SK-N-SH (cell line): Measurements from ENCODE around the gene NFYA. TPM values are rescaled to one million over a fixed set of nuclear protein-coding genes. Genes with fewer than 3 reads are reported as not detected.

Experiments used
- CTCF ChIA-PET: fragments of 300-600, 350-600 bp; formaldehyde crosslinking; extraction: SDS; loops from one replicate; lab custom pipeline; 2021; lab: Yijun Ruan, JAX
- POLR2A ChIA-PET: fragments of 350-600 bp; sonication (Branson Sonifier 250); formaldehyde crosslinking; extraction: SDS; loops from one replicate; lab custom pipeline; 2020; ENCODE audit warnings: antibody characterized with exemption, inconsistent platforms; lab: Yijun Ruan, JAX
- DNase-seq: peaks from one replicate; pipeline ENCODE4 v3.0.0; 2012
- H2AFZ ChIP-seq: fragments of 200-600 bp; sonication (generic); 2 replicates; pipeline ENCODE4 v1.8.1; 2016; ENCODE audit warnings: antibody characterized with exemption, mild to moderate bottlenecking, low read depth
- H3F3A ChIP-seq: fragments of 200-600 bp; sonication (generic); replicated peaks from 2 replicates; pipeline ENCODE3; 2016; ENCODE audit warnings: antibody characterized with exemption, mild to moderate bottlenecking; ENCODE audit not compliant: insufficient read depth
- H3K27ac ChIP-seq, 2 experiments: fragments of 200-500 bp in 1 of 2; fragments of 200-600 bp in 1 of 2; sonication (Bioruptor generic) in 1 of 2; sonication (generic), shearing (Covaris generic) in 1 of 2; 2 replicates each; pipeline versions ENCODE4 v1.5.1 to v1.6.1; 2014 to 2016; ENCODE audit warnings: low read depth in 2 of 2, inconsistent platforms in 1 of 2, low read length in 1 of 2, mild to moderate bottlenecking in 1 of 2, mixed read lengths in 1 of 2
- H3K27me3 ChIP-seq: fragments of 200-600 bp; sonication (generic), shearing (Covaris generic); 2 replicates; pipeline ENCODE4 v1.6.1; 2016; ENCODE audit warnings: mixed run types; ENCODE audit not compliant: insufficient read depth
- H3K36me3 ChIP-seq, 2 experiments: fragments of 200-500 bp in 1 of 2; fragments of 200-600 bp in 1 of 2; sonication (Bioruptor generic) in 1 of 2; sonication (generic) in 1 of 2; replicated peaks in 1 of 2; 2 replicates each; pipeline versions ENCODE3 to v1.5.1; 2014 to 2016; ENCODE audit warnings: low read length in 1 of 2, mild to moderate bottlenecking in 1 of 2; ENCODE audit not compliant: insufficient read depth in 2 of 2, control insufficient read depth in 1 of 2
- H3K4me1 ChIP-seq, 2 experiments: fragments of 200-500 bp in 1 of 2; fragments of 200-600 bp in 1 of 2; sonication (Bioruptor generic) in 1 of 2; sonication (generic), shearing (Covaris generic) in 1 of 2; 2 replicates each; pipeline versions ENCODE4 v1.5.1 to v1.6.1; 2014 to 2016; ENCODE audit warnings: low read depth in 1 of 2, low read length in 1 of 2, mixed run types in 1 of 2; ENCODE audit not compliant: insufficient read depth in 2 of 2, control insufficient read depth in 1 of 2
- H3K4me2 ChIP-seq: fragments of 200-600 bp; sonication (generic), shearing (Covaris generic); 2 replicates; pipeline ENCODE4 v1.6.1; 2017; ENCODE audit warnings: mixed run types
- H3K4me3 ChIP-seq, 2 experiments: fragments of 200-500 bp in 1 of 2; fragments of 200-600 bp in 1 of 2; sonication (Bioruptor generic) in 1 of 2; sonication (generic), shearing (Covaris generic) in 1 of 2; 2 replicates each; pipeline versions ENCODE4 v1.5.1 to v1.8.1; 2014 to 2016; ENCODE audit warnings: low read depth in 2 of 2, inconsistent platforms in 1 of 2, low read length in 1 of 2, mild to moderate bottlenecking in 1 of 2, mixed read lengths in 1 of 2, moderate library complexity in 1 of 2
- H3K79me2 ChIP-seq: fragments of 200-600 bp; sonication (generic); 2 replicates; pipeline ENCODE4 v1.8.1; 2017; ENCODE audit warnings: mild to moderate bottlenecking; ENCODE audit not compliant: insufficient read depth
- H3K9ac ChIP-seq: fragments of 200-600 bp; sonication (generic); 2 replicates; pipeline ENCODE4 v1.6.1; 2017; ENCODE audit warnings: mixed run types
- H3K9me2 ChIP-seq: fragments of 200-600 bp; sonication (generic); 2 replicates; pipeline ENCODE4 v1.6.1; 2017; ENCODE audit warnings: mixed run types
- H3K9me3 ChIP-seq: fragments of 200-600 bp; sonication (generic); 2 replicates; pipeline ENCODE4 v1.6.1; 2017; ENCODE audit warnings: mixed run types, mild to moderate bottlenecking, moderate library complexity
- H4K20me1 ChIP-seq: fragments of 200-600 bp; sonication (generic); 2 replicates; pipeline ENCODE4 v1.6.1; 2017; ENCODE audit warnings: mild to moderate bottlenecking, mixed run types; ENCODE audit not compliant: insufficient read depth
- CHD2 ChIP-seq: fragments of 150-350 bp; IDR thresholded peaks from 2 replicates; pipeline ENCODE4 v1.6.1; 2018; ENCODE audit warnings: low read length; ENCODE audit not compliant: partially characterized antibody
- ELF1 ChIP-seq: IDR thresholded peaks from 2 replicates; pipeline ENCODE4 v1.4.0; 2012
- EP300 ChIP-seq, 2 experiments: IDR thresholded peaks; 2 replicates each; pipeline versions ENCODE4 v1.4.0 to v1.6.1; 2012; ENCODE audit warnings: borderline replicate concordance in 1 of 2, low read depth in 1 of 2, low read length in 1 of 2
- EZH2phosphoT487 ChIP-seq: fragments of 200-600 bp; sonication (generic); IDR thresholded peaks from 2 replicates; pipeline ENCODE4 v1.6.1; 2017; ENCODE audit warnings: low read depth, mixed run types, mild to moderate bottlenecking, antibody characterized with exemption, moderate library complexity, borderline replicate concordance
- GATA2 ChIP-seq: sonication (generic); formaldehyde crosslinking; IDR thresholded peaks from 2 replicates; pipeline ENCODE4 v1.5.0; 2020; ENCODE audit warnings: mild to moderate bottlenecking, missing genetic modification reagents
- JUND ChIP-seq: IDR thresholded peaks from 2 replicates; pipeline ENCODE4 v1.4.0; 2012
- RAD21 ChIP-seq: IDR thresholded peaks from 2 replicates; pipeline ENCODE4 v1.6.1; 2012; ENCODE audit warnings: mild to moderate bottlenecking, low read length
- RCOR1 ChIP-seq: fragments of 150-350 bp; IDR thresholded peaks from 2 replicates; pipeline ENCODE4 v1.6.1; 2017; ENCODE audit warnings: antibody characterized with exemption, low read length
- SIN3A ChIP-seq: IDR thresholded peaks from 2 replicates; pipeline ENCODE4 v1.6.1; 2012; ENCODE audit warnings: low read depth, mild to moderate bottlenecking, low read length, moderate library complexity, borderline replicate concordance
- TAF1 ChIP-seq: IDR thresholded peaks from 2 replicates; pipeline ENCODE4 v1.6.1; 2012; ENCODE audit warnings: low read depth, mild to moderate bottlenecking, low read length, moderate library complexity, borderline replicate concordance
- TEAD4 ChIP-seq: IDR thresholded peaks from 2 replicates; pipeline ENCODE4 v1.4.0; 2012; ENCODE audit warnings: mild to moderate bottlenecking, borderline replicate concordance; ENCODE audit not compliant: insufficient read depth
- YY1 ChIP-seq: IDR thresholded peaks from 2 replicates; pipeline ENCODE4 v1.4.0; 2012; ENCODE audit warnings: low read depth, mild to moderate bottlenecking
- WGBS: methylation state at CpG from one replicate; pipeline ENCODE4 v1.1.6; 2017; ENCODE audit warnings: low lambda C conversion rate; 5-methylcytosine and 5-hydroxymethylcytosine counted together
- polyA plus RNA-seq, 3 experiments: library from polyadenylated mRNA; depleted of rRNA; stranded (reverse); fragments of >200 nt; gene quantifications; 2 replicates each; pipeline ENCODE4 v1.2.3, GENCODE V29; 2012
- TF ChIP-seq, protein P1 (sequence below): fragments of 200-600 bp; sonication (generic); IDR thresholded peaks from 2 replicates; pipeline ENCODE4 v1.6.1; 2017; ENCODE audit warnings: antibody characterized with exemption, mild to moderate bottlenecking, moderate library complexity
- TF ChIP-seq, protein P2 (sequence below): IDR thresholded peaks from 2 replicates; pipeline ENCODE4; 2012

The NFYA gene
- polyA plus RNA-seq, 1 of the 3 experiments (the other 2 are of a cell fraction) = 6.8 TPM

DNA sequence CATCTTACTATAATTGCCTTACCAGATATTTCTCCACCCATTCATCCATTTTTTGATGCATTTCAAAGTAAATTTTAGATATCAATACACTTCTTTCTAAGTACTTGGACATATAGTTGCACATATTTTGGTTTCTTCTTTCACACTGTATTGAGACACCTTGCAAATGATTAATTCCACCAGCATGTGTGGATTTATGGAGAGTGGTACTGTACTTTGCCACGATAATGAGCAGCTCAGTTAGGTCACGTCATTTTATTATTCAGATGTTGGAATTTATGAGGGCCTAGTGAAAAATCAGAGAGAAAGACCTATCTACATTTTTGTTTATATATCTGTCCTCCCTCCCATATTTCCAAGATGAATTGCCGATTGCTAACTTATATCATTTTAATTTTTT lies 5.3 kb downstream of the NFYA start:
- no peak overlapping the region for H3K9ac ChIP-seq
- no peak for TF ChIP-seq CHD2
- no peak for TF ChIP-seq TAF1
- no peak for TF ChIP-seq YY1
- TF ChIP-seq SIN3A = no peak
- no peak for TF ChIP-seq RAD21
- TF ChIP-seq JUND = no peak
- TF ChIP-seq ELF1 = no peak
- TF ChIP-seq EZH2phosphoT487 = no peak
- TF ChIP-seq, protein P1, sequence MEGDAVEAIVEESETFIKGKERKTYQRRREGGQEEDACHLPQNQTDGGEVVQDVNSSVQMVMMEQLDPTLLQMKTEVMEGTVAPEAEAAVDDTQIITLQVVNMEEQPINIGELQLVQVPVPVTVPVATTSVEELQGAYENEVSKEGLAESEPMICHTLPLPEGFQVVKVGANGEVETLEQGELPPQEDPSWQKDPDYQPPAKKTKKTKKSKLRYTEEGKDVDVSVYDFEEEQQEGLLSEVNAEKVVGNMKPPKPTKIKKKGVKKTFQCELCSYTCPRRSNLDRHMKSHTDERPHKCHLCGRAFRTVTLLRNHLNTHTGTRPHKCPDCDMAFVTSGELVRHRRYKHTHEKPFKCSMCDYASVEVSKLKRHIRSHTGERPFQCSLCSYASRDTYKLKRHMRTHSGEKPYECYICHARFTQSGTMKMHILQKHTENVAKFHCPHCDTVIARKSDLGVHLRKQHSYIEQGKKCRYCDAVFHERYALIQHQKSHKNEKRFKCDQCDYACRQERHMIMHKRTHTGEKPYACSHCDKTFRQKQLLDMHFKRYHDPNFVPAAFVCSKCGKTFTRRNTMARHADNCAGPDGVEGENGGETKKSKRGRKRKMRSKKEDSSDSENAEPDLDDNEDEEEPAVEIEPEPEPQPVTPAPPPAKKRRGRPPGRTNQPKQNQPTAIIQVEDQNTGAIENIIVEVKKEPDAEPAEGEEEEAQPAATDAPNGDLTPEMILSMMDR = no peak
- no peak for TF ChIP-seq GATA2 (CRISPR knock-in tag)
- TF ChIP-seq, protein P2, sequence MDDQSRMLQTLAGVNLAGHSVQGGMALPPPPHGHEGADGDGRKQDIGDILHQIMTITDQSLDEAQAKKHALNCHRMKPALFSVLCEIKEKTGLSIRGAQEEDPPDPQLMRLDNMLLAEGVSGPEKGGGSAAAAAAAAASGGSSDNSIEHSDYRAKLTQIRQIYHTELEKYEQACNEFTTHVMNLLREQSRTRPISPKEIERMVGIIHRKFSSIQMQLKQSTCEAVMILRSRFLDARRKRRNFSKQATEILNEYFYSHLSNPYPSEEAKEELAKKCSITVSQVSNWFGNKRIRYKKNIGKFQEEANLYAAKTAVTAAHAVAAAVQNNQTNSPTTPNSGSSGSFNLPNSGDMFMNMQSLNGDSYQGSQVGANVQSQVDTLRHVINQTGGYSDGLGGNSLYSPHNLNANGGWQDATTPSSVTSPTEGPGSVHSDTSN = no peak
- no peak for TF ChIP-seq TEAD4
- no peak for TF ChIP-seq RCOR1
- H3K36me3 ChIP-seq = peaks cover 34 to 54% of the 10 kb centered on the region in 2 experiments
- no peak overlapping the region for H2AFZ ChIP-seq
- no peak for DNase-seq
- POLR2A ChIA-PET = no interaction called here
- H3K79me2 ChIP-seq = peaks cover 98% of the 10 kb centered on the region
- no peaks in the 10 kb centered on the region for H3K9me3 ChIP-seq
- no peak overlapping the region for H3K4me2 ChIP-seq
- H3F3A ChIP-seq = peaks cover 13% of the 10 kb centered on the region
- no peak overlapping the region for H3K4me3 ChIP-seq
- H3K27ac ChIP-seq = no peak overlapping the region
- peaks cover 18 to 23% of the 10 kb centered on the region in 2 experiments for H3K4me1 ChIP-seq
- peaks cover 58% of the 10 kb centered on the region for H4K20me1 ChIP-seq
- no peaks in the 10 kb centered on the region for H3K27me3 ChIP-seq
- CTCF ChIA-PET = no interaction called here
- no peaks in the 10 kb centered on the region for H3K9me2 ChIP-seq
- over 99% methylated on average over 3 of the region's 3 CpGs for WGBS

DNA sequence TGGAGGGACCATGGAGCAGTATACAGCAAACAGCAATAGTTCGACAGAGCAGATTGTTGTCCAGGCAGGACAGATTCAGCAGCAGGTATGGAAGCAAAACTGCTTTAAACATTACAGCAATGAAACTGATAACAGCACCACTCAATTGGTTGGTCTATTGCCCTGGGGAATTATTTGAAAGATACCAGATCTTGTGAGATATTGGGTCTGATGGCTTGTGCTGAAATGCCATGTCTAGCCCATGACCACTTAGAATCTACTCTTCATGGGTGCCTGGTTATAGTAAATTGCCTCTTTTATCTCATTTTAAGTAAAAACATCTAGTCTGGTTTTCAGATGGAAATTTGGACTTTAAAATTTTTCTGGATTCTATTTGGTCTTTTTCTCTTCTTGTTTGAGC lies 6.3 kb downstream of the NFYA start:
- peaks cover 6% of the 10 kb centered on the region for H3F3A ChIP-seq
- DNase-seq = peak; percentile 54
- WGBS = 68% methylated on average over 1 of the region's 1 CpG
- peaks cover 42 to 64% of the 10 kb centered on the region in 2 experiments for H3K36me3 ChIP-seq
- H3K4me3 ChIP-seq = no peak overlapping the region
- no peak overlapping the region for H3K9ac ChIP-seq
- H3K79me2 ChIP-seq = peaks cover 98% of the 10 kb centered on the region
- no peaks in the 10 kb centered on the region for H3K9me3 ChIP-seq
- peak overlapping the region in 1 of 2 experiments; percentile 11; a peak in 1 of 4 replicates for H3K27ac ChIP-seq
- no peaks in the 10 kb centered on the region for H3K9me2 ChIP-seq
- no peak overlapping the region for H3K4me2 ChIP-seq
- TF ChIP-seq, protein P1 = no peak
- peak; percentile 90 for TF ChIP-seq GATA2 (CRISPR knock-in tag)
- TF ChIP-seq EP300 (IDR thresholded peaks at IDR 0.05; ENCODE audit: borderline replicate concordance in 1 of 2, low read depth in 1 of 2, low read length in 1 of 2) = peak in 1 of 2 experiments; percentile 63; a peak in 1 of 4 replicates
- TF ChIP-seq CHD2 = peak; percentile 32
- peak; percentile 93 for TF ChIP-seq RCOR1
- TF ChIP-seq TEAD4 = no peak
- peaks cover 17 to 23% of the 10 kb centered on the region in 2 experiments for H3K4me1 ChIP-seq
- H3K27me3 ChIP-seq = no peaks in the 10 kb centered on the region
- H4K20me1 ChIP-seq = peaks cover 57% of the 10 kb centered on the region
- H2AFZ ChIP-seq = no peak overlapping the region
- POLR2A ChIA-PET = no interaction called here
- CTCF ChIA-PET = interaction anchor here (1.0 to 1.1 kb wide), 2 partner anchors 14 to 59 kb away, joined by 3 read pairs; no protein-coding TSS in a partner anchor
